ENCODE data around the gene CD200R1L.

- TF ChIP-seq SPI1 (IDR thresholded peaks at IDR 0.05; ENCODE audit: low read depth, low read length) (no peak), POLR2A (IDR thresholded peaks at IDR 0.05; ENCODE audit: low read depth, low read length) (no peak), PAX5 (IDR thresholded peaks at IDR 0.05; ENCODE audit: insufficient read depth, low read length, severe bottlenecking) (no peak), POLR2AphosphoS5 (IDR thresholded peaks at IDR 0.05; ENCODE audit: low read depth, low read length) (no peak), POU2F2 (IDR thresholded peaks at IDR 0.05; ENCODE audit: low read depth, low read length) (no peak)
Measured at GRCh38 chr3:112767777-112768176, 78.9 kb downstream of the CD200R1L start.
